ENCODE data around the gene PMM2. TPM values are rescaled to one million over a fixed set of nuclear protein-coding genes. Genes with fewer than 3 reads are reported as not detected.
A peak's percentile ranks its signal among the peaks of the same experiment; 100 is the strongest.
"Not testable (repeated sequence)": the region's sequence is repeated elsewhere in the genome, so short reads cannot be mapped to it uniquely, and the experiment has no call there.

Gene PMM2
- total RNA-seq (2014; rRNA removed; shearing (Covaris generic)) (38.2 and 45.1 TPM in 2 replicates), polyA plus RNA-seq (2016; fragmentation: Nextera tagmentation; extraction: Ambion mirVana) (60.4 and 64.0 TPM in 2 replicates)
- long read RNA-seq, transcript PMM2-201 (8 exons, 2,313 nt), result major isoform, 12 of 22 reads
- long read RNA-seq, partial matches to known transcripts, result 5 of 22 reads
- long read RNA-seq, other reads (novel, unspliced or antisense), result 3 of 22 reads

DNA sequence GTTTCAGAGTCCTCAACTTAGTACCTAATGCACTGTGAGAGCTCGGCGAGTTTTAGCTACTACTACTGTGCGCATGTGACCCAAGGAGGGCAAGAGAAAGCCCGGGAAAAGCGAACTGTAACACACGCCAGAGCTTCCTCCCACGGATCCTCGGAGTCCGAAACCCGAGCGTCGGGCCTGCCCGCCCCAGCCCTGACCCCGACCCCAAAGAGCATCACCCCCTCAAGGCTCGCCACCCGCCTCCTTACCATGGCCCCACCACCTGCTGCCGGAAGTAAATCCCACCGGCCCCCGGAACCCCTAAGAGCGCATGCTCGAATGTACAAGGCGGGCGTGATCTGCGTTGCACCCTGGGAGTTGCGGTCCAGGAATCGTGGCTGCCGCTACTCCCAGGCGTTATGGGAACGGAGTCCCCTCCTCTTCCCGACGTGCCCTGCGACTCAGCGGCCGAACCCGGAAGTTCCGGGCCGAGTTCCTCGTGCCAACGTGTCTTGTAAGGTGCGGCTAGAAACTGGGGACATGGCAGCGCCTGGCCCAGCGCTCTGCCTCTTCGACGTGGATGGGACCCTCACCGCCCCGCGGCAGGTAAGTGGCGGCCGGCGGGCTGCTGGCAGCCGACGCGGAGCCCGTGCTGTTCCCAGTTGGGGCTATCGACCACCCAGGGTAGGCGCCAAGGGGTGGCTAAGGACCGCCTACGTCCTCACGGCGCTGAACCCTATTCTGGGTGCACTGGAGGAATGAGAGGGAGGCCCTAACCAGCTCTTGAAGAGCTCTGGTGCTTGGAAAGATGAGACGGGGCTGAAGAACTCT, at the start of gene PMM2, which contains the start of gene TMEM186:
TSS of gene PMM2 (plus strand) at position 476 of the 810 bp plus-strand sequence. CDS start at position 520, 44 bp downstream.
TSS of gene TMEM186 (minus strand) at position 276 of the 810 bp plus-strand sequence. CDS start at position 251, 25 bp downstream.
- Histone ChIP-seq H2AFZ (0 out of 2 replicates have a peak within 1 kb of the TSS, but pooled peaks have one; percentile 35), H3K27ac (ENCODE audit: low read depth) (peak within 1 kb of the TSS; percentile 53; the same call in 1 of the 2 replicates), H3K9me2 (ENCODE audit: insufficient read depth) (no peaks in the 10 kb centered on the region), H3K36me3 (ENCODE audit: insufficient read depth) (peaks cover 11% of the 10 kb centered on the region), H3F3A (replicated peaks; ENCODE audit: low read depth) (0 out of 2 replicates have a peak, but pooled peaks cover 8% of the 10 kb centered on the region), H4K20me1 (replicated peaks; ENCODE audit: insufficient read depth) (peaks cover 30% of the 10 kb centered on the region), H3K4me3 (peak within 1 kb of the TSS; percentile 90), H3K4me2 (peak within 1 kb of the TSS; percentile 85), H3K4me1 (ENCODE audit: insufficient read depth) (peaks cover 16% of the 10 kb centered on the region), H3K27me3 (ENCODE audit: insufficient read depth) (no peaks in the 10 kb centered on the region), H3K79me2 (replicated peaks; ENCODE audit: insufficient read depth) (peaks cover 64% of the 10 kb centered on the region)
- peak within 1 kb of the TSS; percentile 94 for H3K27ac Mint-ChIP-seq
- peaks cover 7% of the 10 kb centered on the region for H3K27me3 Mint-ChIP-seq (ENCODE audit: insufficient read depth, low read depth, poor library complexity)
- ATAC-seq (peak; percentile 98), DNase-seq (ENCODE audit: low spot score) (peak; percentile 99)
- no peak for TF ChIP-seq EZH2phosphoT487 (IDR thresholded peaks at IDR 0.05; ENCODE audit: unreplicated experiment)
- no peak for TF ChIP-seq STAT1 (IDR thresholded peaks at IDR 0.05; ENCODE audit: unreplicated experiment)
- TF ChIP-seq, protein P1, sequence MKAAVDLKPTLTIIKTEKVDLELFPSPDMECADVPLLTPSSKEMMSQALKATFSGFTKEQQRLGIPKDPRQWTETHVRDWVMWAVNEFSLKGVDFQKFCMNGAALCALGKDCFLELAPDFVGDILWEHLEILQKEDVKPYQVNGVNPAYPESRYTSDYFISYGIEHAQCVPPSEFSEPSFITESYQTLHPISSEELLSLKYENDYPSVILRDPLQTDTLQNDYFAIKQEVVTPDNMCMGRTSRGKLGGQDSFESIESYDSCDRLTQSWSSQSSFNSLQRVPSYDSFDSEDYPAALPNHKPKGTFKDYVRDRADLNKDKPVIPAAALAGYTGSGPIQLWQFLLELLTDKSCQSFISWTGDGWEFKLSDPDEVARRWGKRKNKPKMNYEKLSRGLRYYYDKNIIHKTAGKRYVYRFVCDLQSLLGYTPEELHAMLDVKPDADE (IDR thresholded peaks at IDR 0.05), result peak; percentile 97
- peak; percentile 90 for TF ChIP-seq POLR2AphosphoS5 (IDR thresholded peaks at IDR 0.05; ENCODE audit: low read depth)
- TF ChIP-seq JUNB (IDR thresholded peaks at IDR 0.05; ENCODE audit: unreplicated experiment), result no peak
- no peak for TF ChIP-seq ZNF331 (CRISPR knock-in tag; IDR thresholded peaks at IDR 0.05; ENCODE audit: low read depth)
- TF ChIP-seq CREB1 (CRISPR knock-in tag; IDR thresholded peaks at IDR 0.05; ENCODE audit: low read depth), result peak; percentile 56
- H3K4me1 Mint-ChIP-seq, result peaks cover 8% of the 10 kb centered on the region
- peak within 1 kb of the TSS; percentile 95 for H3K4me3 Mint-ChIP-seq
- peaks cover 33% of the 10 kb centered on the region for H3K36me3 Mint-ChIP-seq (ENCODE audit: low read depth)
- H3K9me3 Mint-ChIP-seq, result no peaks in the 10 kb centered on the region

- H3K4me1 Mint-ChIP-seq; H3K9me3 Mint-ChIP-seq; H4K20me1 ChIP-seq (replicated peaks; ENCODE audit: insufficient read depth); H3K79me2 ChIP-seq (replicated peaks; ENCODE audit: insufficient read depth); H3K36me3 ChIP-seq (ENCODE audit: insufficient read depth); H3K4me3 ChIP-seq; H3K9me2 ChIP-seq (ENCODE audit: insufficient read depth); H3K27me3 Mint-ChIP-seq (ENCODE audit: insufficient read depth, low read depth, poor library complexity); H2AFZ ChIP-seq; H3K4me2 ChIP-seq; ATAC-seq; H3F3A ChIP-seq (replicated peaks; ENCODE audit: low read depth); H3K36me3 Mint-ChIP-seq (ENCODE audit: low read depth); H3K27me3 ChIP-seq (ENCODE audit: insufficient read depth); H3K4me1 ChIP-seq (ENCODE audit: insufficient read depth); H3K27ac Mint-ChIP-seq; DNase-seq (ENCODE audit: low spot score); H3K27ac ChIP-seq (ENCODE audit: low read depth); H3K4me3 Mint-ChIP-seq: not testable (repeated sequence)
These were observed 48.7 kb upstream of the PMM2 start for GRCh38 chr16:8748944-8749343.
